GM12891 (cell line): ENCODE results near the gene ADAP1.

ENCODE experiments used
- POLR2A ChIP-seq: IDR thresholded peaks from 2 replicates; pipeline ENCODE4 v1.6.1; 2011; ENCODE audit warnings: low read depth, low read length, control low read depth
- POLR2AphosphoS5 ChIP-seq: IDR thresholded peaks from 2 replicates; pipeline ENCODE4 v1.6.1; 2011; ENCODE audit warnings: low read depth, low read length, control low read depth
- TAF1 ChIP-seq: IDR thresholded peaks from 2 replicates; pipeline ENCODE4 v1.6.1; 2011; ENCODE audit warnings: low read depth, low read length, control low read depth

GRCh38 chr7:934469-935163 lies 19.9 kb downstream of the ADAP1 start:
- TF ChIP-seq POLR2A = no peak
- no peak for TF ChIP-seq TAF1
- TF ChIP-seq POLR2AphosphoS5 = no peak
